NB4 (cell line): Measurements from ENCODE around the gene MT1H.

Experiments used
- MYC ChIP-seq: IDR thresholded peaks from 2 replicates; pipeline ENCODE4 v1.6.1; 2011; ENCODE audit warnings: low read depth, low read length
- POLR2A ChIP-seq: IDR thresholded peaks from 2 replicates; pipeline ENCODE4 v1.6.1; 2011; ENCODE audit warnings: mild to moderate bottlenecking; ENCODE audit not compliant: insufficient read length; ENCODE audit errors: extremely low read depth
- TF ChIP-seq, protein P1 (sequence below): IDR thresholded peaks from one replicate; pipeline ENCODE4 v1.5.1; 2012; ENCODE audit warnings: low read depth, low read length
- TF ChIP-seq, protein P2 (sequence below): IDR thresholded peaks from 2 replicates; pipeline ENCODE4 v1.6.1; 2011; ENCODE audit warnings: low read depth, low read length

DNA sequence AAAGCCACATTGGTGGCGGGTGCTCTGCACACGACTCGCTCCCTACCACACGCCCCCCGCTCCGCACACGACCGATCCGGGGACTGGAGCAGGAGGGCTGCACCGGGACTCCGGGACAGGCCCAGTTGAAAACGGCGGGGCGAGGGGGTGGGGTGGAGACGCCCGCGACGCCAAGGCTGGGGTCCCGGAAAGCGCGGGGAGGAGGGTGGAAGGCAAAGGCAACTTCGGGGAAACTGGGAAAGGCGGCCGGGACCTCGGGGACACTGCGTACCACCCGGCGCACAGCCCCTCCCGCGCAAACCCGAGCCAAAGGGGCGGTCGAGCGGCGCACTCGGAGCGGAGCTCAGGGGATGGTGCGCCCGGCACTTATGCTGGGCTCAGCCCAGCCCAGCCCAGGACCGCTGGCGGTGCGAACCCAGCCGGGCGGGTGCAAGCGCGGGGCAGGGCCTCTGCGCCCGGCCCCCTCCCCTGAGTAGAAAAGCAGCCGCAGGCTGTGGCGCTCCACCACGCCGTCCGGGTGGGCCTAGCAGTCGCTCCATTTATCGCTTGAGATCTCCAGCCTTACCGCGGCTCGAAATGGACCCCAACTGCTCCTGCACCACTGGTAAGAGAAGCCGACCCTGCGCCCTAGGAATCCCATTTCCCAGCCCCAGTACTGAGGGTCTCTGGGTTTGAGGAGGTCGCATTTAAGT is 37.3 kb upstream of the MT1H start, which contains the start of gene MT1M:
- TF ChIP-seq, protein P1, sequence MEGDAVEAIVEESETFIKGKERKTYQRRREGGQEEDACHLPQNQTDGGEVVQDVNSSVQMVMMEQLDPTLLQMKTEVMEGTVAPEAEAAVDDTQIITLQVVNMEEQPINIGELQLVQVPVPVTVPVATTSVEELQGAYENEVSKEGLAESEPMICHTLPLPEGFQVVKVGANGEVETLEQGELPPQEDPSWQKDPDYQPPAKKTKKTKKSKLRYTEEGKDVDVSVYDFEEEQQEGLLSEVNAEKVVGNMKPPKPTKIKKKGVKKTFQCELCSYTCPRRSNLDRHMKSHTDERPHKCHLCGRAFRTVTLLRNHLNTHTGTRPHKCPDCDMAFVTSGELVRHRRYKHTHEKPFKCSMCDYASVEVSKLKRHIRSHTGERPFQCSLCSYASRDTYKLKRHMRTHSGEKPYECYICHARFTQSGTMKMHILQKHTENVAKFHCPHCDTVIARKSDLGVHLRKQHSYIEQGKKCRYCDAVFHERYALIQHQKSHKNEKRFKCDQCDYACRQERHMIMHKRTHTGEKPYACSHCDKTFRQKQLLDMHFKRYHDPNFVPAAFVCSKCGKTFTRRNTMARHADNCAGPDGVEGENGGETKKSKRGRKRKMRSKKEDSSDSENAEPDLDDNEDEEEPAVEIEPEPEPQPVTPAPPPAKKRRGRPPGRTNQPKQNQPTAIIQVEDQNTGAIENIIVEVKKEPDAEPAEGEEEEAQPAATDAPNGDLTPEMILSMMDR, result no peak
- no peak for TF ChIP-seq POLR2A
- TF ChIP-seq, protein P2, sequence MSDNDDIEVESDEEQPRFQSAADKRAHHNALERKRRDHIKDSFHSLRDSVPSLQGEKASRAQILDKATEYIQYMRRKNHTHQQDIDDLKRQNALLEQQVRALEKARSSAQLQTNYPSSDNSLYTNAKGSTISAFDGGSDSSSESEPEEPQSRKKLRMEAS, result no peak
- no peak for TF ChIP-seq MYC
